Thyroid gland (tissue), 4 donors: Measurements from ENCODE around the gene RINT1.

Source experiments
- CTCF ChIP-seq, 6 experiments: fragments of 200-600 bp in 3 of 6; fragments of 450-650 bp in 3 of 6; sonication (generic) in 3 of 6; IDR thresholded peaks; one replicate each; pipeline ENCODE4 v1.5.1; 2016 to 2019; ENCODE audit warnings: antibody characterized with exemption in 6 of 6, mild to moderate bottlenecking in 2 of 6, inconsistent platforms in 1 of 6, moderate library complexity in 1 of 6
- POLR2A ChIP-seq, 2 donors: fragments of 450-650 bp; IDR thresholded peaks; one replicate each; pipeline ENCODE4 v1.6.1; 2017; ENCODE audit warnings: antibody characterized with exemption in 2 of 2, mild to moderate bottlenecking in 2 of 2, moderate library complexity in 1 of 2

- TF ChIP-seq CTCF (IDR thresholded peaks at IDR 0.05) (no peak), POLR2A (IDR thresholded peaks at IDR 0.05) (no peak)
These were observed 35.5 kb upstream of the RINT1 start for GRCh38 chr7:105496521-105496920.
